ENCODE measurements around the gene LRRC28.

LRRC28 gene

DNA sequence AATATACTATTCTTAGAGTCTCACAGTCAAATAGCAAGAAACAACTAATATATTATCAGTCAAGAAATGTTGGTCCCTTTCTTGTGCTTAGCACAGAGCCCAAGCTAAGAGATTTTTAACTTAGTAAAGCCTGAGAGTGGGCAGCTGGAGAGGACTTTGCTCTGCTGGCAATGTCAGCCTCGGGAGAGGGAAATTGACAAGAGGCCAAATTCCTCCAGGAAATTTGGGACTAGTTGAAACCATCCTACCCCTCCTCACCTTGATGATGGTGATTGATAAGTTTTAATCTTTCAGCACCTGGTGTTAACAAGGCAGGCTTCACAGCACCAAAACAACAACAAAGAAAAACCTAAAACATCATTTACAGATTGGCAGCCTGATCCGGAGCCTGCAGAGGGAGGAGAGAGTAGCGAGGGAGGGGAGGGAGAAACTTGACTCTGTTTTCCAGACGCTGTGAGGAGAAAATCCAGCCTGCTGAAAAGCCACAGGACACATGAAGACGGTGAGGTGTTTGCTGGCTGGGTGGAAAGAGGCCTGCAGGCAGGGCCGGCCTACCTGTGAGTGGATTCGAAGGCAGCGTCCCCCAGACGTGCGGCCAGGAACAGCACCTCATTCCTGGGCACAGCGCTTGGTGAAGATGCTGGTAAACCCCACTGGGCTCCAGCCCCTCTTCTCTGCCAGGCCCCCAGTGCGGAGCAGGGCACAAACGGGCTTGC is 150.9 kb downstream of the LRRC28 start:
- DNase-seq: no peak

DNA sequence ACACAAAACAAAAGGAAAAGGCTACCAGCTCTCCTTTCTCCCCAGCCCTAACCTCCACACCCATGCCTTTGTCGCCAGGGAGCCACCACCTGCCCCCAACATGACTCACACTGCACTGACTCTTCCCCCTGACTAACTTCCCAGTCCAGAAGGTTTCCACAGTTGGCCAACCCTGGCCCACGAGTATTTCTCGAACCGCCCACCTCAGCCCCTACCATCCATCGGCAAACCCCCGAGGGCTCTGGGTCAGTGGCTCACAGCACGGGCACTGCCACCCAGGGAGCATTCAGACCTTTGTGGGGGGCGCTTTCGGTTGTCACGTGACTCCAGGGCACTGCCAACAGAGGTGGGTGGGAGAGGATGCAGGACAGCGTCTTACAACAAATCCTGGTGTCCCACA is 152.3 kb downstream of the LRRC28 start:
- no peak for DNase-seq

GRCh38 chr15:99404454-99404853 is 153.2 kb downstream of the LRRC28 start:
- no peak for DNase-seq

- no peak for DNase-seq
These were observed 154.8 kb downstream of the LRRC28 start for GRCh38 chr15:99406120-99406519.

DNA sequence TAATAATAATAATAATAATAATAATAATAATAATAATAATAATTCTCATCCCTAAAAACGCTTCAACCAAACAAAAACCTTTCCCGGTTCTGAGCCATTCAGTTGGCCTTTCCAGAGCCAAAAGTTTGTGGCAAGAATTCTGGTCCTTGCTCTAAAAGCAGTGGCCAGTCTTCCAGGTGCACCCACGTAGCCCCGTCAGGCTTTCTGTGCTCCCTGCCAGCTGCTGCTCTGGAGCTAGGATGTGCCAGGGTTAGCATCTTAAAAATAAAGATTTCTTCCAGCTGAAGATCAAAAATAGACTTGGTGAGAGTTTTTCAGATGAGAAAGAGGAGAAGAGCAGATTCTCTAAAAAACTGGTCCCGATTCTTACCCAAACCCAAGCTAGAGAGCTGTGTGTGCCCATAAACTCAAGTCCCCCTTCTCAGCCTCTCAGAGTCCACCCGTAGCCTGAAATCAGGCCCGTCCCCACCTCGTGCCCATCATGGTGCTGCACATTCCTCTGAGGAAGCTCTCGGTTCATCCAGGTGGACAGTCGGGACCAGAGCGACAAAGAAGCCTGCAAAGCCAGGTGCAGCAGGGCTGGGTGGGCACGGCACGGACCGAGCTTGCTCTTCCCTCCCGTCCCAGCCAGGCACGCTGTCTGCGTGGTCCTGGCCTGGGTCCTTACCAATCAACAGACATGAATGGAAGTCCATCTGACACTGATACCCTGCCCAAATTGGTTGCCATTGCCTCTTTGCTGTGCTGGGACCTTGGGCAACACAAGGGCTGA is 155.6 kb downstream of the LRRC28 start:
- DNase-seq: no peak

- DNase-seq: no peak
These were observed 156.4 kb downstream of the LRRC28 start for GRCh38 chr15:99407716-99408115.

DNA sequence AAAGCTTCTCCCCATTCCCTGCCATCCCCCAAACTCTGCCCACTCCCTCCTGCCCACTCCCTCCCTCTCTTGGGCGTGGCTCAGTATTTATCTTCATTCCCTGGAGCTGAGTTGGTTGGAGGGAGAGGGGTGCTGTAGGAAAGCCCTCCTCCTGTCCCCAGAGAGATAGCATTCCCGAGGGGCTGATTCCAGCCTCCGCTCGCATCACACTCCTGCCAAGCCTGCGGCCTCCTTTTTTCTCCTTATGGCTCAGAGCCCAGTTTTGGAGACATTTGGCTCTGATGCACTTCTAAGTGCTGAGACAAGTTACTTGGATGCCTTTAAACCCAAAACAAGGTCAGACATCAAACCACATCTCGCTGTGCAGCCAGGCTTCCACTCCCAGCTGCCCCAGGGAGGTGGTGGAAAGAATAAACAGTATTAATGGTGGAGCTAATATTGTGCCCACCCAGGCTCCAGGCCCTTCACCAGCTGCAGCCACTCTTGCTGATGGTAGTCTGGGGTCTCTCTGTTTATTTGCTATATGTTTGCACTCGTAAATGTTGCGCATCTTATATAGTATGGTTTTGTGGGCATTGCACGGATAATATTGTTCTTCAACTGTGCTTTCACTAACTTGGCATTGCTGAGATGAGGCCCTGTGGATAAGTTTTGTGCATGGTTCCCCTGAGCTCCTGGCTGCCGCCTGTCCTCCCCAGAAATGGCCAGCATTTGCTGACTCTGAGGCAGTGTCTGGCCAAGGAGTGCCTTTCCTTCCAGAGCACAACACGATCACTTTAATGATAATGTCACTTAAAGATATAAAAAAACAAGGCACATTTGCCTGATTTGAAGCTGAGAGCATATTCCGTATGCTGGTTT is 157.2 kb downstream of the LRRC28 start:
- no peak for DNase-seq

DNA sequence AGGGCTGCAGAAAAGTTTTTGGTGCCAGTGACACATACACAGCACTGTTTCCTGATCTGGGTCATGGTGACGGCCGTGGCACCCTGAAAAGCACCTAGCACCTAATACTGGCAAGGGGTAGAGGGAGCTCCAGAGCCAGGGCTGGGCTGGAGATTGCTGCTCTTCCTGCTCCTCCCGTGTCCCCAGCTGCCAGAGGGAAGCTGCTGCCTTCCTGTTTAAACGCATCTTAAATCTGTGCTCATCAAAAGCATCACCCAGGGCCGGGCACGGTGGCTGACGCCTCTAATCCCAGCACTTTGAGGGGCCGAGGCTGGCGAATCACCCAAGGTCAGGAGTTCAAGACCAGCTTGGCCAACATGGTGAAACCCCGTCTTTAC is 157.8 kb downstream of the LRRC28 start:
- DNase-seq: peak; percentile 43

GRCh38 chr15:99409560-99409959 is 158.3 kb downstream of the LRRC28 start:
- DNase-seq: no peak

- DNase-seq: no peak
These were observed 159.2 kb downstream of the LRRC28 start for GRCh38 chr15:99410477-99410876.

GRCh38 chr15:99411234-99411633 is 160.0 kb downstream of the LRRC28 start:
- DNase-seq: no peak

- no peak for DNase-seq
These were observed 160.8 kb downstream of the LRRC28 start for GRCh38 chr15:99412082-99412481.

DNA sequence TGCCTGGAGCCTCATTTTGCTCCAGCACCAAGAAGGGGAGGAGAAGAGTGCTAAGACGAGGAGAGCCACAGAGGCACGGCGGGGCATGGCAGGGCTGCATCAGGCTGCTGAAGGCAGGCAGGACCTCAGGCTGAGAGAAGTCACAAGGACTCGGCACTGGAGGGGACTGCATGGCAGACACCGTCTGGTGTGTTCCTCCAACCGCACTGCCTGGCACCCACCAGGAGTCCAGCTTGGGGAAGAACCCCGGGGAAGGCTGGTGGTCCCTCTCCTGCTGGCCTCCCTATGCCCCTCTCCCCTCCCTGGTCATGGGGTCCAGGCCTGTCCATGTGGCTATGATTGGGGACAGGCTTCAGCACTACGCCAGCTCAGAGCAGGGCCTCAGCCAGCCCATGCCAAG is 161.3 kb downstream of the LRRC28 start:
- no peak for DNase-seq

GRCh38 chr15:99413955-99414754 is 162.9 kb downstream of the LRRC28 start:
- no peak for DNase-seq

GRCh38 chr15:99414755-99415731 is 163.8 kb downstream of the LRRC28 start:
- no peak for DNase-seq

GRCh38 chr15:99416191-99417188 is 165.2 kb downstream of the LRRC28 start:
- no peak for DNase-seq

- peak; percentile 58 for DNase-seq
These were observed 169.9 kb downstream of the LRRC28 start for GRCh38 chr15:99421172-99421656.

- no peak for DNase-seq
These were observed 170.5 kb downstream of the LRRC28 start for GRCh38 chr15:99421758-99422157.

DNA sequence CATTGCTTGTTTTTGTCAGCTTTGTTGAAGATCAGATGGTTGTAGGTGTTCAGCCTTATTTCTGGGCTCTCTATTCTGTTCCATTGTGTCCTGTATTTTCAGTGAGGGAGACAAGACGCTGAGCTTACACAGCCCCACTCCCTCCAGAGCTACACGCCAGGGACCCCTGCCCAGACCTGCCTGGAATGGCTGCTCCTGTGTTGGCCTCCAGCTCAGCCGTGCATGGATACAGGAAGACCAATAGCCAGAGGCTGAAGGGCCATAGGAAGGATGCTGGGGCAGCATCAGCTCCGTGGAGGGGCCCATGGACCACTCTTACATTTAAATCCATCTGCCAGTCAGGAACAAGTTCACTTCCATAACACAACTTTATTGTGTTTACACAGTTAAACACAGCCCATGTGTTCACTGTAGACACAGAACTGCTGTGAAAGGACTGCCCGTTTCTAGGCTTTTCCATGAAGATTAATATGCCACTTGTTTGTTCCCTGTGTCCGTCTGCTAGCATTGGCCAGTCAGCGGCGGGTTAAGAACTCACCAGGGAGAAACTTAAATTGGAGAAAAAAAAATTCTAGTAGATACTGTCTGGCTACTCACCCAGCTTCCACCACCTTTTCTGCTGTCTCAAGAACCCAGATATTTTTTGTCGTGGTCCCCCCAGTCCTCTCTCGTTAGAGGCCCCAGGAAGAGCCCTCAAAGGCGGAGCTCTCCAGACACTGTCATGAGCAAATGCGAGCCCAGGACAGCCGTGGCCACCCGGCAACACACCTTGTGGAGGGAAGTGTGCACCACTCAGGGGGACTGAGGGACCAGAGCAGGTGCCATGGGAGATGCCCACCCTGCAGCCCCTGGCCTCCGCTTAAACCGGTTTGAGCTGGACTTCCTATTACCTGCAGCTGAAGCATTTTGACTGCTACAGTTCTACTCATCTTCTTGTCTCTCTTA is 172.2 kb downstream of the LRRC28 start:
- DNase-seq: no peak
